Measurements from ENCODE around the gene OR4D1.
A peak's percentile ranks its signal among the peaks of the same experiment; 100 is the strongest.

The OR4D1 gene

DNA sequence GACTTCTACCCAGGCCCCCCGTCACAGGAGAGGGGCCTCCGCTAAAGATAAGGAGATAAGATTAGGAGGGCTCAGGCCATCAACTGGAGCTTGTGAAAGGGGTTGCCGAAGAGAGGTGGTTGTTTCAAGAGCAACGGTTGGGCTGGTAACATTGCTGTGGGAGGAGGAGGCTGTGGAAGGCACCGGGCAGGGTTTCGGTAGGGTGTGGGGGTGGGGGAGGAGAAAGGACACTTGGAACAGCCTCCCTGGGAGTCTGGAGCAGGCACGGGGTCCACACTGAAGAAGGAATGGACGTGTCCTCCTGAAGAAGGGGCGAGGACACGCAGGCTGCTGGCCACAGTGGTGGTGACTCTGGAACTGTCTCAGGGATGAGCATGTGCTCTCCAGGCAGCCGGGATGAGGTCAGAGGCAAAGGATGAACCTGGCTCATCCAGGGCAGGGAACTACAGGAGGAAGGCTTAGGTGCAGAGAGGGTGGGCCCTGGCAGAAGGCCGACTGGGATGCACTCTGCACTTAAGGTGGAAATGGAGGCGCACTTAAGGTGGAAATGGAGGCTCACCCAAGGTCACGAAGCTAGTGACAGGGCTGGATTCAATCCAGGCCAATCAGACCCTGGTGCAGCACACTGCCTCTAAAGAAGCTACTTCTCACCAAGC, 43.2 kb downstream of the OR4D1 start:
- peak; percentile 4 for FAIRE-seq
- DNase-seq (ENCODE audit: insufficient read length, low spot score), result no peak

DNA sequence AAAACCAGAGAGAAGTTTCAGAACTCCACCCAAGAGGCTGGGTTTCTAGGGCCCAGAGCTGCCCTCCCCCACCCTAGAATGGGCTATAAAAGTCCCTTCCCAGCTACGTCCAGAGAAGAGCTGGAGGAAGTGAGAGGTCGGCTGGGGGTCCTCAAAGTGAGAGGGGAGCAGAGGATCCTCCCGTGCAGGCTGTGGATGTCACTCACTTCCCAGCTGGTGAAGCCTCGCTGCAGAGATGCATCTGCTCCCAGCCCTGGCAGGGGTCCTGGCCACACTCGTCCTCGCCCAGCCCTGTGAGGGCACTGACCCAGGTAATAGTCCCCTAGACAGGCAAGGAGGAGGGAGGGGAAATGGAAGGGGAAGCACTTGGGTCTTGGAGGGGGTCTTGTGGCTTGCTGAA, 44.4 kb downstream of the OR4D1 start, which contains the start of gene EPX:
Gene EPX (plus strand): TSS at position 115 of the 400 bp plus-strand sequence. CDS start 121 bp downstream, at position 236.
- FAIRE-seq, result no peak
- DNase-seq (ENCODE audit: insufficient read length, low spot score), result no peak

DNA sequence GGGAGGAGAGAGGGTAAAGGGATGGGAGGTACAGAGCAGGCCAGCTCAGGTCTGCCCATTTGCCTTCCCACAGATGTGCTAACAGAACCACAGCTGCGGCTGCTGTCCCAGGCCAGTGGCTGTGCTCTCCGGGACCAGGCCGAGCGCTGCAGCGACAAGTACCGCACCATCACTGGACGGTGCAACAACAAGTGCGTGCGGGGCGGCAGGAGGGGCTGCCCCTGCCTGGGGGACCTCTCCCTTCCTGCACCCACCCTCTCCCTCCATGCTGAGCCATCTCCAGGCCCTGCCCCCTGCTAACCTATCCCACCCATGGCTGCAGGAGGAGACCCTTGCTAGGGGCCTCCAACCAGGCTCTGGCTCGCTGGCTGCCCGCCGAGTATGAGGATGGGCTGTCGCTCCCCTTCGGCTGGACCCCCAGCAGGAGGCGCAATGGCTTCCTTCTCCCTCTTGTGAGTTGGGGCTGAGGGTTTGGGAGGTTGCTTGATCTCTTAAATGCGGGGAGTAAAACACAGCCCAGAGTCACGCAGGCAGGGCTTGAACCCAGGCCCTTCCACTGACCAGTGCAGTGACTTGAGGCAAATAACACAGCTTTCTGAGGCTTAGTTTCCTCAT, 45.6 kb downstream of the OR4D1 start:
- DNase-seq (ENCODE audit: insufficient read length, low spot score), result no peak
- no peak for FAIRE-seq

DNA sequence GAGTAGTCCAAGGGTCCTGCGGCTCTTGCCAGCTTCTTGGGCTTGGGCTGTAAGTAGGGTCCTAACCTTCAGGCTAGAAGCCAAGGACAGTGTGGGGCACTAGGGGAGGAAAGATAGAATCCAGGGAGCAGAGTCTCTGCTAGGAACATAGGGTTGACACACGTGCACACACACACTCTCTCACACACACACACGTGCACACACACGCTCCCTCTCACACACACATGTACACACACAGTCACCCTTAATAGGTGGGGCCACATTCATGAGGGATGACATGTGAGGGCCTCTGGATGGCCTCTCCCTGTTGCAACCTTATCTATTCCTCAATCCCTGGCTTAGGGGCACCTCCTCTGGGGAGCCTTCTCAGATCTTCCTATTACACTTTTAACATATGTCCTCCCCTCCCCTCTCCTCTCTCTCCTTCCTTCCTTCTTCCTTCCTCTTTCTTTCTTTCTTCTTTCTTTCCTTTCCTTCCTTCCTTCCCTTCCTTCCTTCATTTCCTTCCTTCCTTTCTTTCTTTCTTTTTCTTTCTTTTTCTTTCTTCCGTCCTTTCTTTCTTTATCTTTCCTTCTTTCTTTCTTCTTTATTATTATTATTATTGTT, 47.4 kb downstream of the OR4D1 start:
- DNase-seq (ENCODE audit: insufficient read length, low spot score), result no peak
- peak; percentile 65 for FAIRE-seq

DNA sequence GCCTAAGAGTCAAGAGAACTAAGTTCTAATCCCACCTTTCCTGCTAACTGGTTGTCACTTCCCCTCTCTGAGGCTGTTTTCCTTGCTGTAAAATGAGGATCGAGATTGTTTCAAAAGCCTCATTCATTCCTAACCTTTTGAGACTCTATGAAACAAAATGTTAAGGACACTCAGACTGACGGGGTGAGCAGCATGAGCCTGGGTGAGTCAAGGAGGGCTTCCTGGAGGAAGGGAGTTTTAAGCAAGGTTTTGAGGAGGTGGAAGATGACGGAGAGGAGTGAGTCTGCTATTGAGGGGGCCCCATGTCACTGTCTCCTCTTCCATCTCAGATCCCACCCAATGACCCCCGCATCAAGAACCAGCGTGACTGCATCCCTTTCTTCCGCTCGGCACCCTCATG, 48.4 kb downstream of the OR4D1 start:
- DNase-seq (ENCODE audit: insufficient read length, low spot score), result no peak
- no peak for FAIRE-seq

DNA sequence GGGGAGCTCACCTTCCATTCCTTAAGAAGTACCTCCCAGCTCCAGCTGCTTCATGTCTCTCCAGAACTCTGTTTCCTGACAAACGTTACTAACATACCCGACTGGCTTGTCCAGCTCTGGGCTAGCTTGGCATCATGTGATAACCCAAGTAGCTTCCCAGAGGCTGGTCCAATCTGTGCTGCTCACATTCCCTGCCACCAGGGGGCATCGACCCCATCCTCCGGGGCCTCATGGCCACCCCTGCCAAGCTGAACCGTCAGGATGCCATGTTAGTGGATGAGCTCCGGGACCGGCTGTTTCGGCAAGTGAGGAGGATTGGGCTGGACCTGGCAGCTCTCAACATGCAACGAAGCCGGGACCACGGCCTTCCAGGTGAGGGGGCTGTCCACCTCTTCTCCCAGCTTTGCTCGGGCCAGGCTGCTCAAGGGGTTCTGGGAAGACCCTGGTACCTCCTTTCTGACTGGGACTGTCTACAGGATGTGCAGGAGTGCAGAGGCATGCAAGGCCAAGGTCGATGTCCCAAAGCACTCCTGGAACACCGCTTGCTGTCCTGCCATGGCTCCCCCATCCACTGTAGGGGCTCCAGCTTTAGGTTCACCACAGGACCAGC, 51.9 kb downstream of the OR4D1 start:
- FAIRE-seq (peak; percentile 89), DNase-seq (ENCODE audit: insufficient read length, low spot score) (peak; percentile 67)

DNA sequence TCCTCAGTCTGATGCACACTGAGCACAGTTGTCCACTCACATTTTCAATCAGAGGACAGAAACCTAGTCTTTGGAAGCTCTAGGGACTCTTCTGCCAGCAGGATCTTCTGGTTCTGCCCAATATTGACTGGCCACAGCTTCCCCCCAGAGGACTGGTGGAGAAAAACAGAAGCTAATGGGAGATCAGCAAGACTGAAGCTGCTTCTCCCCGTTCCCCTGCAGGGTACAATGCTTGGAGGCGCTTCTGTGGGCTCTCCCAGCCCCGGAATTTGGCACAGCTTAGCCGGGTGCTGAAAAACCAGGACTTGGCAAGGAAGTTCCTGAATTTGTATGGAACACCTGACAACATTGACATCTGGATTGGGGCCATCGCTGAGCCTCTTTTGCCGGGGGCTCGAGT, 54.7 kb downstream of the OR4D1 start:
- DNase-seq (ENCODE audit: insufficient read length, low spot score) (no peak), FAIRE-seq (peak; percentile 4)

DNA sequence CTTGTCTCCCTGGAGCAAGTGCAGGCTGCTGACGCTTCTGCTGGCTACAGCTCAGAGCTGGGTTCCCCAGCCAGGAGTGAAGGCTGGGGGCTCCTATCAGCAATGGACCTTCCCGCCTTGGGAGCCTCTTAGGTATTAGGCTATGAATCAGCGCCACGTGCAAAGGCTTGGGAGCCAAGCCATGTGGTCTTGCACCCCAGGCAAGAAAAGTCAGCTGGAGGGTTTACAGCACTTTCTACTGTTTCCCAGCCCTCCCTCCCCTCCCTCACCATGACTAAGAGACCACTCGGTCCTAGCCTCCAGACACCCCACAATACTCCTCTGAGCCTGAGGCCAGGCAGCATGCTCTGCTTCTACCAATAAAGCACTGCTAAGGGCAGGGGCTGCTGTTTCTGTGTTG, 56.6 kb downstream of the OR4D1 start:
- FAIRE-seq, result no peak
- DNase-seq (ENCODE audit: insufficient read length, low spot score), result no peak

DNA sequence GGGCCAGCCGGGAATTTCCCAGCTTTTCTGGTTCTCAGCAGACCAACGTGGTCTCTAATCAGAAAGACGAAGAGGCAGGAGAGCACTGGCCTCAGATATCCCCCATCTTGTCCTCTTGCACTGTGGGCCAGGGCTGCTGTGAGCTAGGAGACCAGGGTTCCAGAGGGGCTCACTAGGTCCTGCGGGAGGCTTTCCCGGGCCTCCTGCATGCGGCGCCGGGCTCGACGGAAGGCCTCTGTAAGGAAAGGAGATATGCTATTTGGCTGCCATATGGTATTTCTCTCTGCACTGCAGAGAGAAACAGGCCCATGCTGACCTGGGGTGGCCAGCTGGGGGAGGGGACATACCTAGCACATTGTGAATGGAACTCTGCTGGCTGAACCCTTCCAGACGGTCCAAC, 57.8 kb downstream of the OR4D1 start:
- FAIRE-seq (no peak), DNase-seq (ENCODE audit: insufficient read length, low spot score) (no peak)

DNA sequence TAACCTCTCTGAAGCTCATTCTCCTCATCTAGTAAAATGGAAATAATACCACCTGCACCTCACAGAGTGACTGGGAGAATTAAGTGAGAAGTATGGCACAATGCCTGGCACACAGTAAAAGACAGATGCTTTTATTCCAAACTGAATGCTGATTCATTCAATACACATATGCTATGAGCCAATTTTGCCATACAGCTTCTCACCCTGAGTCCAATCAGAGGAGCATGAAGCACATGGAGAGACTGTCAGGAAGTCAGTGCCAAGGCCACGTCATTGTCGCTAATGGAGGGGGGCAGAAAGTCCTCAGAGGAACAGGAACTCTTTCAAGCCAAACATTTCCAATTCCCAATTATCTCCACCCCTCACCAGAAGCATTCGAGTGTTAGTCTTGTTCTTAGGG, 59.3 kb downstream of the OR4D1 start:
- FAIRE-seq, result no peak
- DNase-seq (ENCODE audit: insufficient read length, low spot score), result no peak

DNA sequence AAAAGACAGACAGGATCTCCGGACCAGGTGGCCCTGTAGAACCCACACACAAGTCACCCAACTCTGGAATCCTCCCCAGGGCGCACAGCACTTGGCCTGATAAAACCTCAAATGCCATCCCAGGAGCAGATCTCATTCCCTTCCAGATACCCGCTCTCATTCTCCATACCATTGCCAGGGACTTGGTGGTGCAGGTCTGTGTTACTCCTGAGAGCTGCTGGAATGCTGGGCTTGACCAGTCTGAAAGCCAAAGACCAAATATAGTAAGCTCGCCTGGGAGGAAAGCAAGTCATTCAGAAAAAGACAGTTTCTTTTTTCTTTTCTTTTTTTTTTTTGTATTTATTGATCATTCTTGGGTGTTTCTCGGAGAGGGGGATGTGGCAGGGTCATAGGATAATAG, 60.2 kb downstream of the OR4D1 start:
- DNase-seq (ENCODE audit: insufficient read length, low spot score), result no peak
- FAIRE-seq, result no peak
